K562 (cell line): ENCODE measurements around the gene GZF1. TPM values are rescaled to one million over a fixed set of nuclear protein-coding genes. Genes with fewer than 3 reads are reported as not detected.

Source experiments
- ATAC-seq: fragments of 200-7000 bp; cut with Tn5 transposase; 3 replicates; pipeline ENCODE4 v1.9.1; 2020; ENCODE audit warnings: moderate library complexity
- BruUV-seq: library from RNA; stranded (reverse); fragments of 400-500 nt; replicated peaks from 2 replicates; lab custom pipeline; 2021; lab: Mats Ljungman, UMichigan
- CTCF ChIA-PET: fragments of 300-600 bp; formaldehyde crosslinking; extraction: SDS; loops from one replicate; lab custom pipeline; 2021; ENCODE audit warnings: low intra/inter-chr PET ratio; lab: Yijun Ruan, JAX
- POLR2A ChIA-PET: fragments of 300-600, 350-650 bp; sonication (Branson Sonifier 250); formaldehyde crosslinking; extraction: SDS; loops from one replicate; lab custom pipeline; 2021; ENCODE audit warnings: antibody characterized with exemption, inconsistent platforms; lab: Yijun Ruan, JAX
- DNase-seq, 4 experiments: peaks; one replicate each; pipeline versions ENCODE4 v3.0.0 to v3.0.0-alpha.2; 2011 to 2018; ENCODE audit warnings: low spot score in 3 of 4, mixed read lengths in 3 of 4; ENCODE audit errors: extremely low read depth in 1 of 4
- FAIRE-seq: peaks from 2 replicates; lab custom pipeline; 2011; peaks lifted over from hg19 to GRCh38; lab: Jason Lieb, UNC
- H2AFZ ChIP-seq: 2 replicates; pipeline ENCODE4 v1.6.0; 2011; ENCODE audit warnings: low read depth, low read length, control low read depth, inconsistent platforms
- H3K27ac ChIP-seq: fragments of 200-600 bp; 3 replicates; pipeline ENCODE4 v1.8.0; 2011; ENCODE audit warnings: low read depth, mild to moderate bottlenecking, control low read depth, inconsistent platforms, low read length, moderate library complexity, mixed read lengths; ENCODE audit errors: extremely low read depth
- H3K27me3 ChIP-seq, 2 experiments: fragments of 300-600 bp in 1 of 2; 2 replicates in 1 of 2; 3 replicates in 1 of 2; pipeline versions ENCODE4 v1.6.0 to v1.8.0; 2011; ENCODE audit warnings: inconsistent platforms in 2 of 2, low read length in 2 of 2, mild to moderate bottlenecking in 1 of 2, mixed read lengths in 1 of 2, moderate library complexity in 1 of 2; ENCODE audit not compliant: control insufficient read depth in 2 of 2, insufficient read depth in 2 of 2
- H3K36me3 ChIP-seq: fragments of 300-600 bp; 3 replicates; pipeline ENCODE4 v1.8.0; 2011; ENCODE audit warnings: mild to moderate bottlenecking, low read length, inconsistent platforms; ENCODE audit not compliant: control insufficient read depth, insufficient read depth
- H3K4me1 ChIP-seq, 2 experiments: fragments of 200-600 bp in 1 of 2; replicated peaks in 1 of 2; 2 replicates in 1 of 2; 3 replicates in 1 of 2; pipeline versions ENCODE4 v1.5.1 to v1.8.0; 2011; ENCODE audit warnings: inconsistent platforms in 2 of 2, low read length in 2 of 2, mild to moderate bottlenecking in 1 of 2, mixed read lengths in 1 of 2, moderate library complexity in 1 of 2; ENCODE audit not compliant: control insufficient read depth in 2 of 2, insufficient read depth in 2 of 2
- H3K4me2 ChIP-seq: 2 replicates; pipeline ENCODE4 v1.6.1; 2011; ENCODE audit warnings: low read length, control low read depth, inconsistent platforms, mixed read lengths; ENCODE audit not compliant: insufficient read depth
- H3K4me3 ChIP-seq: fragments of 200-600 bp; sonication (generic), shearing (Covaris generic); 2 replicates; pipeline ENCODE4 v1.5.1; 2016; ENCODE audit warnings: control low read depth, inconsistent platforms
- H3K79me2 ChIP-seq: fragments of 200-600 bp; 3 replicates; pipeline ENCODE4 v1.8.0; 2011; ENCODE audit warnings: low read length, inconsistent platforms; ENCODE audit not compliant: control insufficient read depth, insufficient read depth
- H3K9ac ChIP-seq, 2 experiments: 2 replicates each; pipeline versions ENCODE4 v1.6.0 to v1.6.1; 2011; ENCODE audit warnings: low read depth in 2 of 2, low read length in 2 of 2, control low read depth in 1 of 2, inconsistent platforms in 1 of 2, mild to moderate bottlenecking in 1 of 2, mixed read lengths in 1 of 2; ENCODE audit not compliant: insufficient read depth in 1 of 2
- H3K9me1 ChIP-seq: one replicate; pipeline ENCODE4 v1.6.0; 2011; ENCODE audit warnings: inconsistent platforms, mild to moderate bottlenecking, low read length, moderate library complexity; ENCODE audit not compliant: control insufficient read depth, insufficient read depth
- H3K9me3 ChIP-seq: replicated peaks from 2 replicates; pipeline ENCODE4 v1.5.1; 2011; ENCODE audit warnings: low read depth, low read length, inconsistent platforms; ENCODE audit not compliant: control insufficient read depth, insufficient read depth
- H4K20me1 ChIP-seq: replicated peaks from 2 replicates; pipeline ENCODE4 v1.6.1; 2011; ENCODE audit warnings: low read length, inconsistent platforms, mixed read lengths; ENCODE audit not compliant: control insufficient read depth, insufficient read depth
- ATF1 ChIP-seq, 2 experiments: fragments of 450-650 bp in 1 of 2; IDR thresholded peaks; 2 replicates each; pipeline ENCODE4 v1.6.1; 2016; ENCODE audit warnings: missing compliant biosample characterization in 1 of 2, missing genetic modification characterization in 1 of 2
- CHD1 ChIP-seq: fragments of 200-600 bp; sonication (generic); IDR thresholded peaks from one replicate; pipeline ENCODE4 v1.6.1; 2012; ENCODE audit warnings: mild to moderate bottlenecking, moderate library complexity, low read length, inconsistent platforms
- CREB1 ChIP-seq, 2 experiments: sonication (generic) in 1 of 2; formaldehyde crosslinking in 1 of 2; IDR thresholded peaks; 2 replicates each; pipeline versions ENCODE4 v1.6.1 to v1.8.0; 2012 to 2022; ENCODE audit warnings: inconsistent platforms in 1 of 2, mild to moderate bottlenecking in 1 of 2, missing genetic modification reagents in 1 of 2, moderate library complexity in 1 of 2
- POLR2AphosphoS5 ChIP-seq: IDR thresholded peaks from 2 replicates; pipeline ENCODE4 v1.6.1; 2011; ENCODE audit warnings: mild to moderate bottlenecking, low read depth, low read length, moderate library complexity; ENCODE audit not compliant: control insufficient read depth, insufficient read depth
- SIN3A ChIP-seq, 2 experiments: fragments of 150-350 bp in 1 of 2; IDR thresholded peaks; 2 replicates each; pipeline ENCODE4 v1.6.1; 2011 to 2016; ENCODE audit warnings: borderline replicate concordance in 2 of 2, low read depth in 2 of 2, low read length in 2 of 2, mild to moderate bottlenecking in 2 of 2, moderate library complexity in 2 of 2; ENCODE audit not compliant: control insufficient read depth in 1 of 2
- SMARCA5 ChIP-seq: fragments of 450-650 bp; IDR thresholded peaks from 2 replicates; pipeline ENCODE4 v1.6.1; 2016
- TBP ChIP-seq: optimal IDR thresholded peaks from 2 replicates; pipeline ENCODE3; 2011; ENCODE audit warnings: low read depth, low read length, improper control_type of control experiment
- ZNF146 ChIP-seq: IDR thresholded peaks from one replicate; pipeline ENCODE4 v1.6.1; 2018; ENCODE audit warnings: missing compliant biosample characterization; ENCODE audit not compliant: unreplicated experiment
- ZNF41 ChIP-seq: fragments of 250-450 bp; sonication (Bioruptor Pico); conservative IDR thresholded peaks from 2 replicates; pipeline ENCODE4 v1.4.0; 2020; ENCODE audit warnings: mild to moderate bottlenecking
- ZZZ3 ChIP-seq: fragments of 450-650 bp; IDR thresholded peaks from 2 replicates; pipeline ENCODE4 v1.6.1; 2016; ENCODE audit warnings: antibody characterized with exemption, mild to moderate bottlenecking, moderate library complexity
- WGBS: fragments of 100-300 bp; shearing (Covaris generic); methylation state at CpG from one replicate; pipeline ENCODE4 v1.1.6; 2016; ENCODE audit warnings: low coverage, mixed read lengths; ENCODE audit not compliant: insufficient coverage; ENCODE audit errors: missing lambda C conversion rate; 5-methylcytosine and 5-hydroxymethylcytosine counted together
- in situ Hi-C: fragments of 300-500 bp; cut with MboI; formaldehyde crosslinking; loops from 4 replicates; pipeline ENCODE4 v1.15.0; 2018; ENCODE audit warnings: inconsistent platforms, mixed read lengths
- intact Hi-C: fragments of 100-400 bp; cut with micrococcal nuclease; formaldehyde crosslinking; loops from 2 replicates; pipeline ENCODE4 v1.14.2; 2022
- polyA plus RNA-seq, 8 experiments: library from polyadenylated mRNA; depleted of rRNA in 4 of 8; stranded (reverse) in 5 of 8; unstranded in 3 of 8; fragments of >200 nt; fragmentation: Nextera tagmentation in 2 of 8; fragmentation: Illumina TruSeq in 1 of 8; extraction: Ambion mirVana in 2 of 8; extraction: Trizol in 1 of 8; gene quantifications; 2 replicates each; pipeline versions ENCODE4 v1.2.1 to v1.2.3, GENCODE V29; 2011 to 2014; ENCODE audit warnings: inconsistent platforms in 1 of 8, missing spikeins in 1 of 8
- total RNA-seq, 7 experiments: library from RNA; depleted of rRNA in 6 of 7; stranded (reverse); fragments of >200 nt in 6 of 7; fragmentation: Illumina TruSeq in 2 of 7; extraction: Trizol in 2 of 7; gene quantifications; 2 replicates each; pipeline versions ENCODE4 v1.2.1 to v1.2.3, GENCODE V29; 2011 to 2021; ENCODE audit warnings: low replicate concordance in 1 of 7
- TF ChIP-seq, protein P1 (sequence below): sonication (generic); formaldehyde crosslinking; IDR thresholded peaks from 2 replicates; pipeline ENCODE4 v1.8.0; 2022; ENCODE audit warnings: missing genetic modification reagents, mild to moderate bottlenecking, moderate library complexity, borderline replicate concordance
- TF ChIP-seq, protein P2 (sequence below): fragments of 450-650 bp; IDR thresholded peaks from 2 replicates; pipeline ENCODE4 v1.6.1; 2016
- TF ChIP-seq, protein P3 (sequence below): fragments of 450-650 bp; IDR thresholded peaks from 2 replicates; pipeline ENCODE4 v1.6.1; 2016; ENCODE audit warnings: antibody characterized with exemption
- TF ChIP-seq, protein P4 (sequence below), 2 experiments: fragments of 200-800 bp in 1 of 2; sonication (Bioruptor generic) in 1 of 2; sonication (generic) in 1 of 2; formaldehyde crosslinking in 1 of 2; IDR thresholded peaks in 1 of 2; conservative IDR thresholded peaks in 1 of 2; 2 replicates each; pipeline versions ENCODE4 v1.5.0 to v1.6.1; 2016 to 2020; ENCODE audit warnings: missing compliant biosample characterization in 1 of 2, missing genetic modification characterization in 1 of 2, missing genetic modification reagents in 1 of 2

The GZF1 gene
- total and polyA plus RNA-seq, 9 of the 15 experiments (the other 6 are each of a cell fraction or from before 2014, with no cell fraction given) = 1.2 to 15.7 (median 7.4) TPM

DNA sequence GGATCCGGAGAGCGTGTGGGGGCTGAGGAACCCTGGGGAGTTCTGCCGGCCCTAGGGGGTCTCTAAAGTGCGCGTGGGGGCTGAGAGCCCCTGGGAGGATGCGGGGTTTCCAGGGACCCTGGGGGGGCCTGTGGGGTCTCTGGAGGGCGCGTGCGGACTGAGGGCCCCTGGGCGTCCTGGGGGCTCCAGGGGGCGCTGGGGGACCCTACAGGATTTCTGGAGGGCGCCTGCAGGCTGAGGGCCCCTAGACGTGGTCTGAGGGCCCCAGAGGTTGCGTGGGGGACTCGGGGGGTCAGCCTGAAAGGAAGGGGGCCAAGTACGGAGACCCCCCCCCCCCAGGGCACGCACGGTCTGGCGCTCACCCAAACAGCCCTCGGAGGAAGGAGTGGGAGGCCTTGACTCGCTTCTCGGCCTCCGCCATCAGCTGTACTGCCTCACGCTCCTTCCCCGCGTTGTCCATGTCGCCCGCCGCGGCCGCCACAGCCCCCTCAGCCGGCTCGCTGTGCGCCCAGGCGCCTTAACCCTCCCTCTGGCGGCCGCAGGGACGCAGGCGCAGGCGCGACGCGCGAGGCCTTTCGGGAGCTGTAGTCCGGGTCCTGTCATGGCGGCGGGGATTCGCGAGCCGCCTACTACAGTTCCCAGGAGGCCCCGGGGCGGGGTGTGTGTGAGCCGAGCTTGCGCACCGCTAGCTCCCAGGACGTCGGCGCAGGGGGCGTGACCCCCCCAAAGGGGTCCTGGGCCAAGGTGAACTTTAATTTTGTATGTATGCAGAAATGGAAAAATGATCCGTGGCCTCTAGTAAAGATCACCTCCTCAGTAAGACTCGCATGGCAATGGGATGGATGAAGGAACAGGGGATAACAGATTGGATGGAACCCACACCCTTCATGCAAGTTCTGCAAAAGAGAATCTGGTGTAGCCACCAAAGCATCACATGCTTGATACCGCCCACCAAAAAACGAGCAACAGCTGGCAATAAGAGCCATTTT lies 59.3 kb downstream of the GZF1 start, which contains the start of gene NAPB:
Gene NAPB, minus strand, starts transcription at position 546 of the 989 bp plus-strand sequence. Its CDS starts 86 bp downstream, at position 460.
- peak; percentile 84 to 94 (median 85) for DNase-seq
- H3K27me3 ChIP-seq = no peaks in the 10 kb centered on the region
- peaks cover 5% of the 10 kb centered on the region; the same call in 2 of the 3 replicates for H3K36me3 ChIP-seq
- no peaks in the 10 kb centered on the region for H3K9me1 ChIP-seq
- in situ Hi-C loops = no loop called here
- peak within 1 kb of the TSS; percentile 86 for H3K27ac ChIP-seq
- H3K4me1 ChIP-seq = peaks cover 7 to 14% of the 10 kb centered on the region in 2 experiments; a peak in 4 of 5 replicates
- intact Hi-C loops = loop anchor here (5.0 kb wide), 1 partner anchor 64 kb away; no protein-coding TSS in a partner anchor
- H3K9ac ChIP-seq = peak within 1 kb of the TSS; percentile 85 to 97
- H3K9me3 ChIP-seq = no peaks in the 10 kb centered on the region
- H4K20me1 ChIP-seq = no peaks in the 10 kb centered on the region
- ChIA-PET POLR2A (interaction anchor here (0.6 to 2.9 kb wide), 10 partner anchors 10 to 1963 kb away, joined by 3 to 11 read pairs (median 4); no protein-coding TSS in a partner anchor), CTCF (no interaction called here)
- peak within 1 kb of the TSS; percentile 92 for H2AFZ ChIP-seq
- peak within 1 kb of the TSS; percentile 84 for H3K4me3 ChIP-seq
- H3K79me2 ChIP-seq = peaks cover 48% of the 10 kb centered on the region
- 2% methylated on average over 15 of the region's 64 CpGs for WGBS
- ATAC-seq = peak; percentile 98
- peak; percentile 76 for FAIRE-seq
- no TSS peak for BruUV-seq
- peak within 1 kb of the TSS; percentile 80 for H3K4me2 ChIP-seq
- TF ChIP-seq CHD1 (peak; percentile 48), TBP (peak; percentile 63), ZNF41 (CRISPR knock-in tag) (no peak), SMARCA5 (no peak), ZNF146 (no peak), ZZZ3 (no peak), ATF1 (CRISPR knock-in tag; IDR thresholded peaks at IDR 0.05) (no peak), ATF1 (tag; IDR thresholded peaks at IDR 0.05) (peak; percentile 65), CREB1 (IDR thresholded peaks at IDR 0.05) (peak; percentile 68; the same call in 1 of the 2 replicates), CREB1 (CRISPR knock-in tag; IDR thresholded peaks at IDR 0.05) (peak; percentile 71; the same call in 1 of the 2 replicates), SIN3A (IDR thresholded peaks at IDR 0.05; ENCODE audit: borderline replicate concordance in 2 of 2, control insufficient read depth in 1 of 2, low read depth in 2 of 2, low read length in 2 of 2) (peak in 1 of 2 experiments; percentile 17; a peak in 1 of 4 replicates), POLR2AphosphoS5 (peak; percentile 61)
- TF ChIP-seq, protein P1, sequence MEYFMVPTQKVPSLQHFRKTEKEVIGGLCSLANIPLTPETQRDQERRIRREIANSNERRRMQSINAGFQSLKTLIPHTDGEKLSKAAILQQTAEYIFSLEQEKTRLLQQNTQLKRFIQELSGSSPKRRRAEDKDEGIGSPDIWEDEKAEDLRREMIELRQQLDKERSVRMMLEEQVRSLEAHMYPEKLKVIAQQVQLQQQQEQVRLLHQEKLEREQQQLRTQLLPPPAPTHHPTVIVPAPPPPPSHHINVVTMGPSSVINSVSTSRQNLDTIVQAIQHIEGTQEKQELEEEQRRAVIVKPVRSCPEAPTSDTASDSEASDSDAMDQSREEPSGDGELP = peak; percentile 80
- TF ChIP-seq, protein P2, sequence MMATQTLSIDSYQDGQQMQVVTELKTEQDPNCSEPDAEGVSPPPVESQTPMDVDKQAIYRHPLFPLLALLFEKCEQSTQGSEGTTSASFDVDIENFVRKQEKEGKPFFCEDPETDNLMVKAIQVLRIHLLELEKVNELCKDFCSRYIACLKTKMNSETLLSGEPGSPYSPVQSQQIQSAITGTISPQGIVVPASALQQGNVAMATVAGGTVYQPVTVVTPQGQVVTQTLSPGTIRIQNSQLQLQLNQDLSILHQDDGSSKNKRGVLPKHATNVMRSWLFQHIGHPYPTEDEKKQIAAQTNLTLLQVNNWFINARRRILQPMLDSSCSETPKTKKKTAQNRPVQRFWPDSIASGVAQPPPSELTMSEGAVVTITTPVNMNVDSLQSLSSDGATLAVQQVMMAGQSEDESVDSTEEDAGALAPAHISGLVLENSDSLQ = no peak
- TF ChIP-seq, protein P3, sequence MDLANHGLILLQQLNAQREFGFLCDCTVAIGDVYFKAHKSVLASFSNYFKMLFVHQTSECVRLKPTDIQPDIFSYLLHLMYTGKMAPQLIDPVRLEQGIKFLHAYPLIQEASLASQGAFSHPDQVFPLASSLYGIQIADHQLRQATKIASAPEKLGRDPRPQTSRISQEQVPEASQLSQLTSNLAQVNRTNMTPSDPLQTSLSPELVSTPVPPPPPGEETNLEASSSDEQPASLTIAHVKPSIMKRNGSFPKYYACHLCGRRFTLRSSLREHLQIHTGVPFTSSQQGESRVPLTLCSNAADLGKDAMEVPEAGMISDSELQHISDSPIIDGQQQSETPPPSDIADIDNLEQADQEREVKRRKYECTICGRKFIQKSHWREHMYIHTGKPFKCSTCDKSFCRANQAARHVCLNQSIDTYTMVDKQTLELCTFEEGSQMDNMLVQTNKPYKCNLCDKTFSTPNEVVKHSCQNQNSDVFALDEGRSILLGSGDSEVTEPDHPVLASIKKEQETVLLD = peak; percentile 84
- TF ChIP-seq, protein P4, sequence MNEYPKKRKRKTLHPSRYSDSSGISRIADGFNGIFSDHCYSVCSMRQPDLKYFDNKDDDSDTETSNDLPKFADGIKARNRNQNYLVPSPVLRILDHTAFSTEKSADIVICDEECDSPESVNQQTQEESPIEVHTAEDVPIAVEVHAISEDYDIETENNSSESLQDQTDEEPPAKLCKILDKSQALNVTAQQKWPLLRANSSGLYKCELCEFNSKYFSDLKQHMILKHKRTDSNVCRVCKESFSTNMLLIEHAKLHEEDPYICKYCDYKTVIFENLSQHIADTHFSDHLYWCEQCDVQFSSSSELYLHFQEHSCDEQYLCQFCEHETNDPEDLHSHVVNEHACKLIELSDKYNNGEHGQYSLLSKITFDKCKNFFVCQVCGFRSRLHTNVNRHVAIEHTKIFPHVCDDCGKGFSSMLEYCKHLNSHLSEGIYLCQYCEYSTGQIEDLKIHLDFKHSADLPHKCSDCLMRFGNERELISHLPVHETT (CRISPR knock-in tag; conservative IDR thresholded peaks at IDR 0.05 in 1 of 2, IDR thresholded peaks at IDR 0.05 in 1 of 2) = no peak
